Immature natural killer cell (primary cell): Measurements from ENCODE around the gene KCTD16. TPM values are rescaled to one million over a fixed set of nuclear protein-coding genes. Genes with fewer than 3 reads are reported as not detected.

Source experiments
- DNase-seq, 3 donors: peaks; one replicate each; pipeline ENCODE4 v3.0.0; 2022; ENCODE audit warnings: mixed read lengths in 1 of 3
- H3K27ac Mint-ChIP-seq, 6 donors: one replicate each; pipeline ENCODE4 v1.8.0; 2020; ENCODE audit warnings: mixed read lengths in 6 of 6, mild to moderate bottlenecking in 5 of 6, inconsistent platforms in 4 of 6, moderate library complexity in 3 of 6
- H3K27me3 Mint-ChIP-seq, 3 donors: one replicate each; pipeline ENCODE4 v1.8.0; 2020 to 2021; ENCODE audit warnings: low read depth in 3 of 3, mild to moderate bottlenecking in 3 of 3, mixed read lengths in 3 of 3, moderate library complexity in 3 of 3, inconsistent platforms in 1 of 3
- H3K36me3 Mint-ChIP-seq, 3 donors: one replicate each; pipeline ENCODE4 v1.8.0; 2020; ENCODE audit warnings: mixed read lengths in 3 of 3, inconsistent platforms in 2 of 3, mild to moderate bottlenecking in 2 of 3
- H3K4me1 Mint-ChIP-seq, 2 donors: one replicate each; pipeline ENCODE4 v1.8.0; 2020; ENCODE audit warnings: inconsistent platforms in 2 of 2, mild to moderate bottlenecking in 2 of 2, mixed read lengths in 2 of 2, moderate library complexity in 1 of 2
- H3K4me3 Mint-ChIP-seq, 5 donors: one replicate each; pipeline ENCODE4 v1.8.0; 2020; ENCODE audit warnings: mild to moderate bottlenecking in 5 of 5, mixed read lengths in 5 of 5, inconsistent platforms in 3 of 5, moderate library complexity in 3 of 5
- H3K9me3 Mint-ChIP-seq, 6 donors: one replicate each; pipeline ENCODE4 v1.8.0; 2020; ENCODE audit warnings: mild to moderate bottlenecking in 6 of 6, mixed read lengths in 6 of 6, inconsistent platforms in 4 of 6, moderate library complexity in 3 of 6
- polyA plus RNA-seq, 3 donors: library from polyadenylated mRNA; unstranded; fragments of 300-500 nt; fragmentation: Illumina TruSeq; gene quantifications; one replicate each; pipeline ENCODE4 v1.2.3, GENCODE V29; 2021

The KCTD16 gene
- polyA plus RNA-seq, 3 donors from 2014 or later: 0.34 TPM; not detected in 2

- Mint-ChIP-seq H3K4me1 (no peaks in the 10 kb centered on the region), H3K27ac (no peak overlapping the region), H3K4me3 (no peak overlapping the region), H3K36me3 (no peaks in the 10 kb centered on the region), H3K9me3 (no peaks in the 10 kb centered on the region), H3K27me3 (peaks cover 8 to 21% (median 8%) of the 10 kb centered on the region in 3 donors)
- DNase-seq: peak in 2 of 3 donors; percentile 30
Measured at GRCh38 chr5:144203750-144204596, 33.3 kb downstream of the KCTD16 start.

GRCh38 chr5:144205141-144205551 lies 34.5 kb downstream of the KCTD16 start:
- H3K9me3 Mint-ChIP-seq: no peaks in the 10 kb centered on the region
- no peak overlapping the region for H3K27ac Mint-ChIP-seq
- peaks cover 8 to 21% (median 8%) of the 10 kb centered on the region in 3 donors for H3K27me3 Mint-ChIP-seq
- no peak for DNase-seq
- no peak overlapping the region for H3K4me3 Mint-ChIP-seq
- no peaks in the 10 kb centered on the region for H3K36me3 Mint-ChIP-seq
- no peaks in the 10 kb centered on the region for H3K4me1 Mint-ChIP-seq

- no peak overlapping the region for H3K4me3 Mint-ChIP-seq
- no peak for DNase-seq
- no peaks in the 10 kb centered on the region for H3K36me3 Mint-ChIP-seq
- no peaks in the 10 kb centered on the region for H3K9me3 Mint-ChIP-seq
- no peak overlapping the region for H3K27ac Mint-ChIP-seq
- H3K27me3 Mint-ChIP-seq: peaks cover 8 to 23% (median 8%) of the 10 kb centered on the region in 3 donors
- no peaks in the 10 kb centered on the region for H3K4me1 Mint-ChIP-seq
Measured at GRCh38 chr5:144206141-144206540, 35.5 kb downstream of the KCTD16 start.

- no peaks in the 10 kb centered on the region for H3K36me3 Mint-ChIP-seq
- DNase-seq: no peak
- no peak overlapping the region for H3K4me3 Mint-ChIP-seq
- H3K9me3 Mint-ChIP-seq: no peaks in the 10 kb centered on the region
- peaks cover 5 to 18% (median 8%) of the 10 kb centered on the region in 3 donors for H3K27me3 Mint-ChIP-seq
- no peaks in the 10 kb centered on the region for H3K4me1 Mint-ChIP-seq
- H3K27ac Mint-ChIP-seq: no peak overlapping the region
Measured at GRCh38 chr5:144207875-144208444, 37.3 kb downstream of the KCTD16 start.

- Mint-ChIP-seq H3K27ac (no peak overlapping the region), H3K9me3 (no peaks in the 10 kb centered on the region), H3K27me3 (peaks cover 8 to 14% (median 13%) of the 10 kb centered on the region in 3 donors), H3K36me3 (no peaks in the 10 kb centered on the region), H3K4me3 (no peak overlapping the region), H3K4me1 (no peaks in the 10 kb centered on the region)
- DNase-seq: no peak
Measured at GRCh38 chr5:144209361-144209760, 38.7 kb downstream of the KCTD16 start.

- Mint-ChIP-seq H3K27ac (no peak overlapping the region), H3K9me3 (no peaks in the 10 kb centered on the region), H3K36me3 (no peaks in the 10 kb centered on the region), H3K27me3 (peaks cover 8 to 14% (median 11%) of the 10 kb centered on the region in 3 donors), H3K4me1 (no peaks in the 10 kb centered on the region), H3K4me3 (no peak overlapping the region)
- DNase-seq: no peak
Measured at GRCh38 chr5:144210655-144211054, 40.0 kb downstream of the KCTD16 start.

GRCh38 chr5:144219869-144220268 lies 49.2 kb downstream of the KCTD16 start:
- DNase-seq: no peak
- H3K4me1 Mint-ChIP-seq: no peaks in the 10 kb centered on the region
- peaks cover 0 to 9% (median 2%) of the 10 kb centered on the region in 3 donors for H3K27me3 Mint-ChIP-seq
- H3K36me3 Mint-ChIP-seq: no peaks in the 10 kb centered on the region
- H3K9me3 Mint-ChIP-seq: no peaks in the 10 kb centered on the region
- no peak overlapping the region for H3K27ac Mint-ChIP-seq
- H3K4me3 Mint-ChIP-seq: no peak overlapping the region

- Mint-ChIP-seq H3K9me3 (no peaks in the 10 kb centered on the region), H3K4me3 (no peak overlapping the region), H3K4me1 (no peaks in the 10 kb centered on the region), H3K36me3 (no peaks in the 10 kb centered on the region), H3K27ac (no peak overlapping the region), H3K27me3 (peaks cover 0 to 7% (median 0%) of the 10 kb centered on the region in 3 donors)
- DNase-seq: no peak
Measured at GRCh38 chr5:144227363-144227999, 56.8 kb downstream of the KCTD16 start.

GRCh38 chr5:144230806-144231205 lies 60.1 kb downstream of the KCTD16 start:
- H3K4me3 Mint-ChIP-seq: no peak overlapping the region
- H3K36me3 Mint-ChIP-seq: no peaks in the 10 kb centered on the region
- no peaks in the 10 kb centered on the region for H3K4me1 Mint-ChIP-seq
- peaks cover 0 to 1% (median 0%) of the 10 kb centered on the region in 3 donors for H3K27me3 Mint-ChIP-seq
- DNase-seq: no peak
- H3K27ac Mint-ChIP-seq: no peak overlapping the region
- no peaks in the 10 kb centered on the region for H3K9me3 Mint-ChIP-seq

- Mint-ChIP-seq H3K4me3 (no peak overlapping the region), H3K4me1 (no peaks in the 10 kb centered on the region), H3K9me3 (no peaks in the 10 kb centered on the region), H3K36me3 (no peaks in the 10 kb centered on the region), H3K27ac (no peak overlapping the region), H3K27me3 (peaks cover 0 to 1% (median 0%) of the 10 kb centered on the region in 3 donors)
- no peak for DNase-seq
Measured at GRCh38 chr5:144232285-144232684, 61.6 kb downstream of the KCTD16 start.

GRCh38 chr5:144236499-144236898 lies 65.8 kb downstream of the KCTD16 start:
- H3K36me3 Mint-ChIP-seq: no peaks in the 10 kb centered on the region
- DNase-seq: no peak
- no peak overlapping the region for H3K4me3 Mint-ChIP-seq
- H3K9me3 Mint-ChIP-seq: no peaks in the 10 kb centered on the region
- no peak overlapping the region for H3K27ac Mint-ChIP-seq
- no peaks in the 10 kb centered on the region for H3K4me1 Mint-ChIP-seq
- H3K27me3 Mint-ChIP-seq: peaks cover 0 to 4% (median 2%) of the 10 kb centered on the region in 3 donors

- Mint-ChIP-seq H3K4me3 (no peak overlapping the region), H3K36me3 (no peaks in the 10 kb centered on the region), H3K27me3 (peaks cover 0 to 4% (median 2%) of the 10 kb centered on the region in 3 donors), H3K27ac (no peak overlapping the region), H3K4me1 (no peaks in the 10 kb centered on the region), H3K9me3 (no peaks in the 10 kb centered on the region)
- no peak for DNase-seq
Measured at GRCh38 chr5:144237851-144238250, 67.2 kb downstream of the KCTD16 start.

GRCh38 chr5:144247131-144247530 lies 76.5 kb downstream of the KCTD16 start:
- H3K27ac Mint-ChIP-seq: no peak overlapping the region
- H3K4me1 Mint-ChIP-seq: no peaks in the 10 kb centered on the region
- DNase-seq: no peak
- H3K36me3 Mint-ChIP-seq: no peaks in the 10 kb centered on the region
- no peak overlapping the region for H3K4me3 Mint-ChIP-seq
- H3K9me3 Mint-ChIP-seq: no peaks in the 10 kb centered on the region
- H3K27me3 Mint-ChIP-seq: peaks cover 2 to 18% (median 6%) of the 10 kb centered on the region in 3 donors

- DNase-seq: no peak
- Mint-ChIP-seq H3K27me3 (peaks cover 2 to 18% (median 7%) of the 10 kb centered on the region in 3 donors), H3K36me3 (no peaks in the 10 kb centered on the region), H3K27ac (no peak overlapping the region), H3K4me3 (no peak overlapping the region), H3K4me1 (no peaks in the 10 kb centered on the region), H3K9me3 (no peaks in the 10 kb centered on the region)
Measured at GRCh38 chr5:144248015-144248414, 77.3 kb downstream of the KCTD16 start.
